ENCODE data around the gene MEAK7. TPM values are rescaled to one million over a fixed set of nuclear protein-coding genes. Genes with fewer than 3 reads are reported as not detected.
A peak's percentile ranks its signal among the peaks of the same experiment; 100 is the strongest.

Gene MEAK7
- total RNA-seq, 6 experiments from 2014 or later = 45.6 to 57.3 (median 50.8) TPM

DNA sequence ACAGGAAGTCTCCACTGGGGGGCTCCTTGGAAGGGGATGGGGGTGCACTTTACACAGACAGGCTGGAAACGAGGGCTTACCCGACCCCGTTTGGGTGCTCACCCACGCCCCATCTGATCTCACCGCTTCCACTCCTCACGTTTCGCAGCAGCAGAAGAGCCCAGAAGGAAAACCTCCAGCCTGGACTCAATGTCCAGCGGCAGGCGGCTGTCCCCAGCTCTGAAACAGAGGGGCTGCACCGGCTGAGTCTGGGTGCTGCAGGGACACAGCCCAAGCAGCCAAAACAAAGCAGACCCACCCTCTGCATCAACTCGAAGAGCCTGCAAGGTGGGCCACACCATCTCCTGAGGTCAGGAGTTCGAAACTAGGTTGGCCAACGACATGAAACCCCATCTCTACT is 3.9 kb downstream of the MEAK7 start:
- no peaks in the 10 kb centered on the region for H3K9me3 Mint-ChIP-seq
- peaks cover 71% of the 10 kb centered on the region for H3K36me3 Mint-ChIP-seq (ENCODE audit: low read depth)
- TF ChIP-seq CTCF (IDR thresholded peaks at IDR 0.05) = no peak
- no peak for DNase-seq
- peaks cover 62% of the 10 kb centered on the region for H3K4me1 Mint-ChIP-seq (ENCODE audit: low read depth)
- peak overlapping the region; percentile 73; the same call in 1 of the 2 replicates for H3K4me3 Mint-ChIP-seq
- peaks cover 3% of the 10 kb centered on the region; the same call in 1 of the 2 replicates for H3K27me3 Mint-ChIP-seq (ENCODE audit: insufficient read depth)
- peak overlapping the region; percentile 94 for H3K27ac Mint-ChIP-seq

DNA sequence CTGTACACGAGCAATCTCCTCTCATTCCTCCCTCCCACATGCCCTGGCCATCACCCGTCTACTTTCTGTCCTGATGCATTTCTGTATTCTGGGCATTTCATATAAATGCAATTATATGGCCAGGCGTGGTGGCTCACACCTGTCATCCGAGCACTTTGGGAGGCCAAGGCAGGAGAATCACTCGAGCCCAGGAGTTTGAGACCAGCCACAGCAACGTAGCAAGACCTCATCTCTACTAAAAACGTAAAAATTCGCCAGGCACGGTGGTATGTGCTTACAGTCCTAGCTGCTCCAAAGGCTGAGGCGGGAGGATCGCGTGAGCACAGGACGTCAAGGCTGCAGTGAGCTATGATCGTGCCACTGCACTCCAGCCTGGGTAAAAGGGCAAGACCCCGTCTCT is 4.8 kb downstream of the MEAK7 start:
- DNase-seq = no peak
- no peak for TF ChIP-seq CTCF (IDR thresholded peaks at IDR 0.05)
- peaks cover 54% of the 10 kb centered on the region for H3K4me1 Mint-ChIP-seq (ENCODE audit: low read depth)
- H3K9me3 Mint-ChIP-seq = no peaks in the 10 kb centered on the region
- peaks cover 3% of the 10 kb centered on the region; the same call in 1 of the 2 replicates for H3K27me3 Mint-ChIP-seq (ENCODE audit: insufficient read depth)
- H3K27ac Mint-ChIP-seq = peak overlapping the region; percentile 58
- H3K36me3 Mint-ChIP-seq (ENCODE audit: low read depth) = peaks cover 77% of the 10 kb centered on the region
- H3K4me3 Mint-ChIP-seq = peak overlapping the region; percentile 24; the same call in 1 of the 2 replicates

DNA sequence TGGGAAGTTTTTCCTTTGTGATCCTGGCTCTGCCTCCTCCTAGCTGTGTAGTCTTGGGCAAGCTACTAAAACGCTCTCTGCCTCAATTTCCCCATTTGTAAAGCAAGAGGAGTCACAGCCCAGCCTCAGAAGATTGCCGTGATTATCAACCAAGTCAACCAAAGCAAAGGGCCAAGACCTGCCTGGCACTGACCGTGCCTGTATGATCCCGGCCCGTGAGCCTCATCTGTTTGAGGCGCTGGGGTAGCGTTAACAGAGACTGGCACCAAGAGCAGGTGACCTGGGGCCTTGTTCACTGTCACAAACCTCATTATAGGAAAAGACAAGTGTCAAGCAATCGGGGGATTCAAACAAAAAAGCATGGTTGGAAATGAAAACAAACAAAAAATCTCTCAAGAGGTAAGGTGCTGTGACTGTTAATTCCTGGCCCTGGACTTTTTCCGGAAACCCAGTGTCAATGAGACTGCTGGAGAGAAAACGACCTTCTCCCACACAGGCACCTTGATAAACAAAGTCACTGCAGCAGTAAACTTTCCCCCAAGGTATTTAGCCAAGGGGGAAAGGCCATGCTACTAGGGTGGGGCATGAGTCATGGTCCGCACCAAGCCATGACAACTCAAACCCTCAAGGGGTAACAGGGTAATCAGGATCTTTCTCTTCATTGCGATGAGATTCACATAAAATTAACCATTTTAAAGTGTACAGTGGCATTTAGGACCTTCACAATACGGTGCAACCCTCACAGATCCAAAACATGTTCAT is 5.4 kb downstream of the MEAK7 start:
- Mint-ChIP-seq H3K27ac (peak overlapping the region; percentile 58), H3K9me3 (no peaks in the 10 kb centered on the region), H3K27me3 (ENCODE audit: insufficient read depth) (peaks cover 3% of the 10 kb centered on the region; the same call in 1 of the 2 replicates), H3K4me1 (ENCODE audit: low read depth) (peaks cover 54% of the 10 kb centered on the region), H3K36me3 (ENCODE audit: low read depth) (peaks cover 83% of the 10 kb centered on the region), H3K4me3 (peak overlapping the region; percentile 24; the same call in 1 of the 2 replicates)
- no peak for TF ChIP-seq CTCF (IDR thresholded peaks at IDR 0.05)
- no peak for DNase-seq

- TF ChIP-seq CTCF (IDR thresholded peaks at IDR 0.05) = no peak
- no peaks in the 10 kb centered on the region for H3K9me3 Mint-ChIP-seq
- H3K27me3 Mint-ChIP-seq (ENCODE audit: insufficient read depth) = peaks cover 3% of the 10 kb centered on the region; the same call in 1 of the 2 replicates
- no peak for DNase-seq
- no peak overlapping the region for H3K27ac Mint-ChIP-seq
- no peak overlapping the region for H3K4me3 Mint-ChIP-seq
- H3K4me1 Mint-ChIP-seq (ENCODE audit: low read depth) = peaks cover 46% of the 10 kb centered on the region
- H3K36me3 Mint-ChIP-seq (ENCODE audit: low read depth) = peaks cover 85% of the 10 kb centered on the region
Measured at GRCh38 chr16:84498223-84498610, 6.2 kb downstream of the MEAK7 start.

DNA sequence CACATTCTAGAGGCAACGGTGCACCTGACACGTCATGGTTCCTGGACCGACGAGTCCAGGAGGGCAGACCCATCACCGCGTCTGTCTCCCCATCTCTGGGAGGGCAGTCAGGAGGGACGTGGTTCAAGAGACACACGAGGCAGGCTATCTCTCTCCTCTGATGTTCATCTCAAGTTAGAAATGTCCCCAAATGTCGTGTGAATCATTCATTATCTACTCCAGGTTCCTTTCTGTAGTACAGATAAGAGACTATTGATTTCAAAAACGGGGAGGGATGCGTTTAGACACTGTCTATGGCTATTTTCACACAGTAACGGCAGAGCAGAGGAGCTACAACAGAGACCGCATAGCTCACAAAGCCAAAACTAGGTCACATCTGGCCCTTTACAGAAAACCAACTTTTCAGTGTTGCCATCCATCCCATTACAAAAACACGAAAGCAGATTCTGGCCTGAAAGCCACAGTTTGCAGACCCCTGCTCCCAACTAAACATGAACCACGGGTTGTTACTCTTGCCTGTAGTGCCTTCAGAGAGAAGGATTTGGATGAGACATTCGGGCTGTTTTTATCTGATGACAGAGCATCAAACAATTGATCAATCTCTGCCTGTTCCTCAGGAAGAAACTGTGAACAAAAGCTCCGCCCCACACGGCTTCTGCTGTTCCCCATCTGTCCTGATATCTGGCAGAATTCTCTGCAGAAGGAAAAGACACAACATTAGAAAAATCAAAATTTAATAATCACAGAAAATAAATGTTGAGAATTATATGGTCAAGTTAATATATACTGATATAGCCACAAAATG is 6.8 kb downstream of the MEAK7 start:
- H3K27me3 Mint-ChIP-seq (ENCODE audit: insufficient read depth) = peaks cover 2% of the 10 kb centered on the region; the same call in 1 of the 2 replicates
- peaks cover 40% of the 10 kb centered on the region for H3K4me1 Mint-ChIP-seq (ENCODE audit: low read depth)
- H3K27ac Mint-ChIP-seq = no peak overlapping the region
- H3K4me3 Mint-ChIP-seq = no peak overlapping the region
- no peaks in the 10 kb centered on the region for H3K9me3 Mint-ChIP-seq
- DNase-seq = no peak
- TF ChIP-seq CTCF (IDR thresholded peaks at IDR 0.05) = no peak
- peaks cover 87% of the 10 kb centered on the region for H3K36me3 Mint-ChIP-seq (ENCODE audit: low read depth)
